Spleen (tissue), 11 donors: ENCODE results near the gene MBTPS1. TPM values are rescaled to one million over a fixed set of nuclear protein-coding genes. Genes with fewer than 3 reads are reported as not detected.

Experiments
- DNase-seq: peaks from one replicate; pipeline ENCODE4 v3.0.0-alpha.2; 2020
- H3K27ac ChIP-seq, 8 donors: fragments of 200-600 bp; sonication (generic) in 7 of 8; 1 replicate in 4 of 8; 2 replicates in 4 of 8; pipeline versions ENCODE4 v1.5.0 to v1.8.0; 2016 to 2021; ENCODE audit warnings: inconsistent platforms in 4 of 8, mild to moderate bottlenecking in 4 of 8, moderate library complexity in 1 of 8
- H3K27me3 ChIP-seq, 7 donors: fragments of 200-600 bp; sonication (generic) in 6 of 7; replicated peaks in 1 of 7; 1 replicate in 4 of 7; 2 replicates in 3 of 7; pipeline versions ENCODE4 v1.5.0 to v1.8.0; 2016 to 2021; ENCODE audit warnings: inconsistent platforms in 3 of 7, mild to moderate bottlenecking in 1 of 7
- H3K36me3 ChIP-seq, 6 donors: fragments of 200-600 bp; sonication (generic) in 5 of 6; 1 replicate in 4 of 6; 2 replicates in 2 of 6; pipeline versions ENCODE4 v1.5.0 to v1.8.0; 2016 to 2021; ENCODE audit warnings: inconsistent platforms in 2 of 6
- H3K4me1 ChIP-seq, 6 donors: fragments of 200-600 bp; sonication (generic) in 5 of 6; 1 replicate in 3 of 6; 2 replicates in 3 of 6; pipeline versions ENCODE4 v1.5.0 to v1.8.0; 2016 to 2021; ENCODE audit warnings: inconsistent platforms in 3 of 6
- H3K4me3 ChIP-seq, 8 donors: fragments of 200-600 bp; sonication (generic) in 7 of 8; 1 replicate in 4 of 8; 2 replicates in 4 of 8; pipeline versions ENCODE4 v1.5.0 to v1.8.0; 2016 to 2021; ENCODE audit warnings: inconsistent platforms in 4 of 8, mild to moderate bottlenecking in 4 of 8, moderate library complexity in 2 of 8
- H3K9me3 ChIP-seq, 8 donors: fragments of 200-600 bp; sonication (generic) in 7 of 8; 1 replicate in 4 of 8; 2 replicates in 4 of 8; pipeline versions ENCODE4 v1.5.0 to v1.8.0; 2016 to 2021; ENCODE audit warnings: inconsistent platforms in 4 of 8
- POLR2A ChIP-seq, 3 donors: fragments of 450-650 bp; IDR thresholded peaks; one replicate each; pipeline ENCODE4 v1.5.1; 2017; ENCODE audit warnings: antibody characterized with exemption in 3 of 3, mild to moderate bottlenecking in 1 of 3
- POLR2AphosphoS5 ChIP-seq, 3 donors: sonication (generic); formaldehyde crosslinking; IDR thresholded peaks; one replicate each; pipeline ENCODE4 v1.5.1; 2017; ENCODE audit warnings: antibody characterized with exemption in 3 of 3
- WGBS, 5 donors: extraction: QIAGEN DNeasy Blood & Tissue Kit in 3 of 5; methylation state at CpG; one replicate each; pipeline versions ENCODE4 v1.1.5 to v1.1.7; 2013 to 2018; 5-methylcytosine and 5-hydroxymethylcytosine counted together
- intact Hi-C: fragments of 100-400 bp; cut with DNase I; formaldehyde crosslinking; loops from one replicate; pipeline ENCODE4 v1.15.0; 2023; ENCODE audit warnings: low total_unique reads
- polyA plus RNA-seq, 3 donors: library from polyadenylated mRNA; stranded (reverse); fragments of 200-250 nt; gene quantifications; one replicate each; pipeline ENCODE4 v1.2.1, GENCODE V29; 2013
- total RNA-seq, 7 donors: library from RNA; depleted of rRNA in 3 of 7; stranded (reverse); fragments of >200 nt in 3 of 7; fragmentation: NEBNext Ultra II Directional in 4 of 7; extraction: Animal tissue kit (Norgen Biotek cat#: 25700) in 4 of 7; gene quantifications; one replicate each; pipeline versions ENCODE4 v1.1.0 to v1.2.1, GENCODE V29; 2016 to 2021
- TF ChIP-seq, protein P1 (sequence below), 11 experiments: fragments of 200-600 bp in 7 of 11; fragments of 450-650 bp in 4 of 11; sonication (generic) in 4 of 11; IDR thresholded peaks in 8 of 11; conservative IDR thresholded peaks in 3 of 11; 1 replicate in 7 of 11; 2 replicates in 4 of 11; pipeline versions ENCODE4 v1.4.0 to v1.8.0; 2016 to 2021; ENCODE audit warnings: antibody characterized with exemption in 11 of 11, inconsistent platforms in 4 of 11, mild to moderate bottlenecking in 1 of 11
- donor health status: healthy with polysubstance abuse.
- donor health status: DM: no; HTN: no; CAD: no; lungs with moderate emphysema.
- donor health status: DM: no; HTN: no; CAD: no.
- donor health status: Bipolar disorder and iron deficiency.
- donor health status: healthy.
- donor health status: DM: no; HTN: no; CAD: no.
- donor health status: DM: yes; HTN: yes; CAD: no.

Gene MBTPS1
- total and polyA plus RNA-seq, 10 donors, result 34.5 to 121 (median 91.1) TPM

DNA sequence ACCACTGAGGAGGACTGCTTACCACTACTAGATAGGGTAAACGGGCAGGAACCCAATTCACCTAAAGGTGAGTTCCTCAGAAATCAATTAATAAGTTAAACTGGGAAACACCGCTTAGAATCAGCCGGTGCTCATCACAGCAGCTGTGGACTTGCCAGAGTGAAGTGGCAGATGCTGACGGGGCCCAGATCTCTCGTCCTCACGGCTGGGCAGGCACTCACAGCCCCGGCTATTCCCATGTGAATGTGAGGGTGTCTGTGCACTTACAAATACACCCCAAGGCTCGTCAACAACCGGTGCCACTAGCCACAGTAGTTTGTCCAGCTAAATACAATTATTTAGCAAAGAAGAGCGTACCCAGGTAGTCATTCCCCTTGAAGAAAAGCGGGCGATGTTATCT, 29.7 kb downstream of the MBTPS1 start:
- TF ChIP-seq, protein P1, sequence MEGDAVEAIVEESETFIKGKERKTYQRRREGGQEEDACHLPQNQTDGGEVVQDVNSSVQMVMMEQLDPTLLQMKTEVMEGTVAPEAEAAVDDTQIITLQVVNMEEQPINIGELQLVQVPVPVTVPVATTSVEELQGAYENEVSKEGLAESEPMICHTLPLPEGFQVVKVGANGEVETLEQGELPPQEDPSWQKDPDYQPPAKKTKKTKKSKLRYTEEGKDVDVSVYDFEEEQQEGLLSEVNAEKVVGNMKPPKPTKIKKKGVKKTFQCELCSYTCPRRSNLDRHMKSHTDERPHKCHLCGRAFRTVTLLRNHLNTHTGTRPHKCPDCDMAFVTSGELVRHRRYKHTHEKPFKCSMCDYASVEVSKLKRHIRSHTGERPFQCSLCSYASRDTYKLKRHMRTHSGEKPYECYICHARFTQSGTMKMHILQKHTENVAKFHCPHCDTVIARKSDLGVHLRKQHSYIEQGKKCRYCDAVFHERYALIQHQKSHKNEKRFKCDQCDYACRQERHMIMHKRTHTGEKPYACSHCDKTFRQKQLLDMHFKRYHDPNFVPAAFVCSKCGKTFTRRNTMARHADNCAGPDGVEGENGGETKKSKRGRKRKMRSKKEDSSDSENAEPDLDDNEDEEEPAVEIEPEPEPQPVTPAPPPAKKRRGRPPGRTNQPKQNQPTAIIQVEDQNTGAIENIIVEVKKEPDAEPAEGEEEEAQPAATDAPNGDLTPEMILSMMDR (IDR thresholded peaks at IDR 0.05 in 8 of 11, conservative IDR thresholded peaks at IDR 0.05 in 3 of 11), result no peak
- no peak for TF ChIP-seq POLR2AphosphoS5 (IDR thresholded peaks at IDR 0.05)
- TF ChIP-seq POLR2A (IDR thresholded peaks at IDR 0.05), result no peak
- peaks cover 0 to 93% (median 68%) of the 10 kb centered on the region in 6 donors for H3K36me3 ChIP-seq
- peaks cover 0 to 70% (median 40%) of the 10 kb centered on the region in 6 donors for H3K4me1 ChIP-seq
- no peaks in the 10 kb centered on the region for H3K27me3 ChIP-seq
- no peak for DNase-seq
- H3K4me3 ChIP-seq, result no peak overlapping the region
- no peak overlapping the region for H3K27ac ChIP-seq
- H3K9me3 ChIP-seq, result no peaks in the 10 kb centered on the region
- intact Hi-C loops, result loop anchor here (10.0 kb wide), 1 partner anchor 88 kb away; no protein-coding TSS in a partner anchor
- WGBS, 5 donors, result 80 to 86% (median 84%) methylated on average over 12 of the region's 12 CpGs

- Histone ChIP-seq H3K36me3 (peaks cover 0 to 93% (median 69%) of the 10 kb centered on the region in 6 donors), H3K4me1 (peaks cover 0 to 76% (median 40%) of the 10 kb centered on the region in 6 donors), H3K27me3 (no peaks in the 10 kb centered on the region), H3K9me3 (no peaks in the 10 kb centered on the region), H3K4me3 (no peak overlapping the region), H3K27ac (peak overlapping the region in 3 of 8 donors; percentile 9 to 50 (median 41))
- peak in 1 of 3 donors; percentile 24 for TF ChIP-seq POLR2AphosphoS5 (IDR thresholded peaks at IDR 0.05)
- TF ChIP-seq, protein P1 (IDR thresholded peaks at IDR 0.05 in 8 of 11, conservative IDR thresholded peaks at IDR 0.05 in 3 of 11), result no peak
- no peak for DNase-seq
- intact Hi-C loops, result loop anchor here (10.0 kb wide), 1 partner anchor 88 kb away; no protein-coding TSS in a partner anchor
- 66 to 81% (median 74%) methylated on average over 6 to 11 of the region's 11 CpGs for WGBS, 5 donors
These were observed 30.4 kb downstream of the MBTPS1 start for GRCh38 chr16:84086341-84086740.

DNA sequence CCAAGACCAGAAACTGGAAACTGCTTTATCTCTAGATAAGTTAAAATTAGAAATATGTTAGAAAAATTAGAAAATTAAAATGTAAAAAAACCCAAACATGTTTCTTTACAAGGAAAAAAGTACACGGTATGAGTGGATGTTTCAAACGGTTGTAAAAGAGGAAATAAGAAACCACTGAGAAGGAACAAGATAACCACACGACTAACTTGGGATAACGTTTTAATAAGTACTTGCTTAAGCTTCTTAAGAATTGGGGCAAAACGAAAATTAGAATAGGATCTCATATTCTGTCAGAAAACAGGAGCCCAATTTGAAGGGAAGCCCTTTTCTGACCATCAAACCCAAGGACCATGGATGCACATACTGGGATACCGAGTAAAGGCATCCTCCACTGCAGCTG, 31.0 kb downstream of the MBTPS1 start:
- H3K9me3 ChIP-seq, result no peaks in the 10 kb centered on the region
- no peak for DNase-seq
- no peak overlapping the region for H3K4me3 ChIP-seq
- peak overlapping the region in 3 of 8 donors; percentile 9 to 50 (median 41) for H3K27ac ChIP-seq
- no peak for TF ChIP-seq POLR2A (IDR thresholded peaks at IDR 0.05)
- no peak for TF ChIP-seq POLR2AphosphoS5 (IDR thresholded peaks at IDR 0.05)
- TF ChIP-seq, protein P1 (IDR thresholded peaks at IDR 0.05 in 8 of 11, conservative IDR thresholded peaks at IDR 0.05 in 3 of 11), result no peak
- H3K27me3 ChIP-seq, result no peaks in the 10 kb centered on the region
- peaks cover 0 to 93% (median 69%) of the 10 kb centered on the region in 6 donors for H3K36me3 ChIP-seq
- peaks cover 0 to 82% (median 41%) of the 10 kb centered on the region in 6 donors for H3K4me1 ChIP-seq
- 13 to 22% (median 14%) methylated on average over 6 of the region's 6 CpGs for WGBS, 5 donors
- intact Hi-C loops, result loop anchor here (10.0 kb wide), 1 partner anchor 89 kb away; no protein-coding TSS in a partner anchor

DNA sequence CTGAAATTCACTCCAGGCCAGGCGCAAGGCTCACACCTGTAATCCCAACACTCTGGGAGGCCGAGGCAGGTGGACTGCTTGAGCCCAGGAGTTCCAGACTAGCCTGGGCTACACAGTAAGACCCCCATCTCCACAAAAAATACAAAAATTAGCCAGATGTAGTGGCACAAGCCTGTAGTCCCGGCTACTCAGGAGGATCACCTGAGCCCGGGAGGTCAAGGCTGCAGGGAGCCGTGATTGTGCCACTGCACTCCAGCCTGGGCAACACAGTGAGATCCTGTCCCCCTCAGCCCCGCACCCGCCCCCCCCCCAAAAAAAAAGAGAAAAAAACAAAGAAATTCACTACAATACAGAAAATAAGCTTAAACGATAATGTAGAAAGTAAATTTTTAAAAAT, 31.5 kb downstream of the MBTPS1 start:
- intact Hi-C loops, result loop anchor here (10.0 kb wide), 1 partner anchor 90 kb away; no protein-coding TSS in a partner anchor
- 53 to 73% (median 60%) methylated on average over 7 to 8 of the region's 8 CpGs for WGBS, 5 donors
- no peak for DNase-seq
- Histone ChIP-seq H3K36me3 (peaks cover 0 to 93% (median 69%) of the 10 kb centered on the region in 6 donors), H3K27me3 (no peaks in the 10 kb centered on the region), H3K4me3 (no peak overlapping the region), H3K4me1 (peaks cover 0 to 87% (median 46%) of the 10 kb centered on the region in 6 donors), H3K9me3 (no peaks in the 10 kb centered on the region), H3K27ac (peak overlapping the region in 2 of 8 donors; percentile 9 to 50)
- TF ChIP-seq, protein P1 (IDR thresholded peaks at IDR 0.05 in 8 of 11, conservative IDR thresholded peaks at IDR 0.05 in 3 of 11), result no peak
